ENCODE results near the gene CLSTN2. TPM values are rescaled to one million over a fixed set of nuclear protein-coding genes. Genes with fewer than 3 reads are reported as not detected.

CLSTN2 gene
- total and polyA plus RNA-seq, 3 donors from 2014 or later, result 3.1 to 5.7 (median 3.8) TPM

GRCh38 chr3:140443806-140444205 is 508.8 kb downstream of the CLSTN2 start:
- 52 to 55% methylated on average over 3 of the region's 3 CpGs for WGBS, 2 donors
- no peak for DNase-seq

GRCh38 chr3:140446734-140447133 is 511.7 kb downstream of the CLSTN2 start:
- intact Hi-C loops (cut with DNase I; ENCODE audit: low total_unique reads), result no loop called here
- no peaks in the 10 kb centered on the region for H3K36me3 ChIP-seq (ENCODE audit: low read depth, missing control alignments)
- TF ChIP-seq, protein P1, sequence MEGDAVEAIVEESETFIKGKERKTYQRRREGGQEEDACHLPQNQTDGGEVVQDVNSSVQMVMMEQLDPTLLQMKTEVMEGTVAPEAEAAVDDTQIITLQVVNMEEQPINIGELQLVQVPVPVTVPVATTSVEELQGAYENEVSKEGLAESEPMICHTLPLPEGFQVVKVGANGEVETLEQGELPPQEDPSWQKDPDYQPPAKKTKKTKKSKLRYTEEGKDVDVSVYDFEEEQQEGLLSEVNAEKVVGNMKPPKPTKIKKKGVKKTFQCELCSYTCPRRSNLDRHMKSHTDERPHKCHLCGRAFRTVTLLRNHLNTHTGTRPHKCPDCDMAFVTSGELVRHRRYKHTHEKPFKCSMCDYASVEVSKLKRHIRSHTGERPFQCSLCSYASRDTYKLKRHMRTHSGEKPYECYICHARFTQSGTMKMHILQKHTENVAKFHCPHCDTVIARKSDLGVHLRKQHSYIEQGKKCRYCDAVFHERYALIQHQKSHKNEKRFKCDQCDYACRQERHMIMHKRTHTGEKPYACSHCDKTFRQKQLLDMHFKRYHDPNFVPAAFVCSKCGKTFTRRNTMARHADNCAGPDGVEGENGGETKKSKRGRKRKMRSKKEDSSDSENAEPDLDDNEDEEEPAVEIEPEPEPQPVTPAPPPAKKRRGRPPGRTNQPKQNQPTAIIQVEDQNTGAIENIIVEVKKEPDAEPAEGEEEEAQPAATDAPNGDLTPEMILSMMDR (IDR thresholded peaks at IDR 0.05), result no peak
- no peak for TF ChIP-seq POLR2A (IDR thresholded peaks at IDR 0.05)
- DNase-seq, result no peak
- no peak overlapping the region for H3K4me3 ChIP-seq
- H3K9me3 ChIP-seq, result no peaks in the 10 kb centered on the region
- H3K27ac ChIP-seq, result no peak overlapping the region
- H3K27me3 ChIP-seq, result no peaks in the 10 kb centered on the region
- no peaks in the 10 kb centered on the region for H3K4me1 ChIP-seq
- WGBS, 2 donors, result 90 to 92% methylated on average over 2 of the region's 2 CpGs

More at GRCh38 chr3:140443806-140444205, 508.8 kb downstream of the CLSTN2 start:
- H3K4me1 ChIP-seq, result no peaks in the 10 kb centered on the region
- no peak overlapping the region for H3K4me3 ChIP-seq
- intact Hi-C loops (cut with DNase I; ENCODE audit: low total_unique reads), result no loop called here
- H3K27me3 ChIP-seq, result no peaks in the 10 kb centered on the region
- H3K9me3 ChIP-seq, result no peaks in the 10 kb centered on the region
- no peak for TF ChIP-seq POLR2A (IDR thresholded peaks at IDR 0.05)
- TF ChIP-seq, protein P1 (IDR thresholded peaks at IDR 0.05), result no peak
- H3K27ac ChIP-seq, result no peak overlapping the region
- H3K36me3 ChIP-seq (ENCODE audit: low read depth, missing control alignments), result no peaks in the 10 kb centered on the region

- H3K27me3 ChIP-seq, result no peaks in the 10 kb centered on the region
- no peak for TF ChIP-seq POLR2A (IDR thresholded peaks at IDR 0.05)
- TF ChIP-seq, protein P1 (IDR thresholded peaks at IDR 0.05), result no peak
- H3K36me3 ChIP-seq (ENCODE audit: low read depth, missing control alignments), result no peaks in the 10 kb centered on the region
- intact Hi-C loops (cut with DNase I; ENCODE audit: low total_unique reads), result no loop called here
- H3K4me1 ChIP-seq, result no peaks in the 10 kb centered on the region
- no peaks in the 10 kb centered on the region for H3K9me3 ChIP-seq
- no peak overlapping the region for H3K4me3 ChIP-seq
- 70 to 86% methylated on average over 6 of the region's 6 CpGs for WGBS, 2 donors
- no peak overlapping the region for H3K27ac ChIP-seq
- DNase-seq, result peak; percentile 41
Measured at GRCh38 chr3:140447136-140447535, 512.2 kb downstream of the CLSTN2 start.

GRCh38 chr3:140448001-140448400 is 513.0 kb downstream of the CLSTN2 start:
- no peaks in the 10 kb centered on the region for H3K4me1 ChIP-seq
- 82 to 92% methylated on average over 3 of the region's 3 CpGs for whole genome bisulfite sequencing, 2 donors
- H3K9me3 ChIP-seq, result no peaks in the 10 kb centered on the region
- no peaks in the 10 kb centered on the region for H3K36me3 ChIP-seq (ENCODE audit: low read depth, missing control alignments)
- H3K27me3 ChIP-seq, result no peaks in the 10 kb centered on the region
- no peak overlapping the region for H3K4me3 ChIP-seq
- TF ChIP-seq POLR2A (IDR thresholded peaks at IDR 0.05), result no peak
- TF ChIP-seq, protein P1 (IDR thresholded peaks at IDR 0.05), result no peak
- no peak for DNase-seq
- intact Hi-C loops (cut with DNase I; ENCODE audit: low total_unique reads), result no loop called here
- no peak overlapping the region for H3K27ac ChIP-seq
